ENCODE results near the gene SPATA1.

- TF ChIP-seq CTCF (IDR thresholded peaks at IDR 0.05; ENCODE audit: control extremely low read depth in 1 of 3, insufficient read depth in 1 of 3, low read depth in 1 of 3, low read length in 3 of 3) = no peak
- no peak for TF ChIP-seq CEBPB (IDR thresholded peaks at IDR 0.05; ENCODE audit: low read depth, low read length)
- TF ChIP-seq MAX (IDR thresholded peaks at IDR 0.05) = no peak
- no peak for TF ChIP-seq SUZ12 (IDR thresholded peaks at IDR 0.05; ENCODE audit: low read length)
- no peak for TF ChIP-seq CBX8 (IDR thresholded peaks at IDR 0.05; ENCODE audit: borderline replicate concordance, low read depth, low read length)
- no peak for TF ChIP-seq GABPA (IDR thresholded peaks at IDR 0.05; ENCODE audit: borderline replicate concordance, insufficient read depth, low read length)
- TF ChIP-seq SP2 (IDR thresholded peaks at IDR 0.05; ENCODE audit: low read length) = no peak
- TF ChIP-seq TAF1 (IDR thresholded peaks at IDR 0.05; ENCODE audit: low read depth, low read length) = no peak
Measured at GRCh38 chr1:84587099-84587498, 80.9 kb downstream of the SPATA1 start.
